Vagina (tissue), 2 donors: ENCODE data around the gene PLEK2.

Experiments used
- CTCF ChIP-seq, 3 experiments: fragments of 450-650 bp in 2 of 3; fragments of 200-600 bp in 1 of 3; sonication (generic) in 1 of 3; IDR thresholded peaks; one replicate each; pipeline ENCODE4 v1.5.1; 2017 to 2019; ENCODE audit warnings: antibody characterized with exemption in 3 of 3, mild to moderate bottlenecking in 2 of 3, moderate library complexity in 2 of 3
- POLR2A ChIP-seq, 2 donors: fragments of 450-650 bp; IDR thresholded peaks; one replicate each; pipeline ENCODE4 v1.6.1; 2017; ENCODE audit warnings: antibody characterized with exemption in 2 of 2, mild to moderate bottlenecking in 2 of 2, moderate library complexity in 2 of 2
- POLR2AphosphoS5 ChIP-seq, 2 donors: sonication (generic); formaldehyde crosslinking; IDR thresholded peaks; one replicate each; pipeline ENCODE4 v1.9.0; 2017; ENCODE audit warnings: antibody characterized with exemption in 2 of 2, mild to moderate bottlenecking in 2 of 2, low read depth in 1 of 2; ENCODE audit not compliant: insufficient read depth in 1 of 2

- no peak for TF ChIP-seq POLR2A (IDR thresholded peaks at IDR 0.05)
- TF ChIP-seq CTCF (IDR thresholded peaks at IDR 0.05) = no peak
- TF ChIP-seq POLR2AphosphoS5 (IDR thresholded peaks at IDR 0.05; ENCODE audit: insufficient read depth in 1 of 2, low read depth in 1 of 2) = no peak
Measured at GRCh38 chr14:67441672-67442071, 29.7 kb upstream of the PLEK2 start.
